ENCODE results near the gene MED12L. TPM values are rescaled to one million over a fixed set of nuclear protein-coding genes. Genes with fewer than 3 reads are reported as not detected.

Gene MED12L
- polyA plus RNA-seq, 1 donor from 2014 or later: 28.5 TPM

DNA sequence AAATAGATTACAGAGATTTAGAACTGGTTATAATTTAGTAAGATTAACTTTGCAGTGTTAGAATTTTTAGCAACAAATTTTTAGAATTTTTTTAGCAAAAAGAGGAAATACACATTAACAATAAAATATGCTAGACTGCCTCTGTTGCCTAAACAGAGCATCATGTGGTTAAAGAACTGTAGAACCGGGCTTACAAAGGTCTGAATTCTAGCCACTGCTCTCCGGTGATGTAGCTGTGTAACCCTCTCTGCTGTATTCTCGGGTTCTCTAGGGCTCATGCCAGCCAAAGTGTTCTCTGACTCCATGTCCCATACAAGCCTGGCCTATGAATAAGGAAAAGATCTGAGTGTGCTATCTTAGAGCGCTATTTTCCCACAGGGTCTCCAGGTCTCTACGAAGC is 302.0 kb downstream of the MED12L start:
- Histone ChIP-seq H3F3A (ENCODE audit: insufficient read depth, low read length, poor library complexity, severe bottlenecking) (no peaks in the 10 kb centered on the region), H3K79me2 (replicated peaks; ENCODE audit: insufficient read depth, low read length) (no peaks in the 10 kb centered on the region), H3K27me3 (ENCODE audit: insufficient read depth, low read depth, low read length) (no peaks in the 10 kb centered on the region), H3K27ac (ENCODE audit: low read length) (no peak overlapping the region), H4K20me1 (ENCODE audit: insufficient read depth) (no peaks in the 10 kb centered on the region), H2AFZ (ENCODE audit: low read depth, low read length) (no peak overlapping the region), H3K9ac (ENCODE audit: low read length) (no peak overlapping the region), H3K9me2 (ENCODE audit: insufficient read depth, low read length) (no peaks in the 10 kb centered on the region), H3K9me3 (ENCODE audit: low read length) (no peaks in the 10 kb centered on the region), H3K4me2 (ENCODE audit: low read length) (no peak overlapping the region), H3K36me3 (ENCODE audit: insufficient read depth, low read length) (peaks cover 16% of the 10 kb centered on the region), H3K4me3 (ENCODE audit: low read length) (no peak overlapping the region)
- TF ChIP-seq EP300 (conservative IDR thresholded peaks at IDR 0.05; ENCODE audit: poor library complexity, severe bottlenecking) (no peak), RAD21 (conservative IDR thresholded peaks at IDR 0.05) (no peak), TAF1 (IDR thresholded peaks at IDR 0.05; ENCODE audit: low read depth) (no peak)

DNA sequence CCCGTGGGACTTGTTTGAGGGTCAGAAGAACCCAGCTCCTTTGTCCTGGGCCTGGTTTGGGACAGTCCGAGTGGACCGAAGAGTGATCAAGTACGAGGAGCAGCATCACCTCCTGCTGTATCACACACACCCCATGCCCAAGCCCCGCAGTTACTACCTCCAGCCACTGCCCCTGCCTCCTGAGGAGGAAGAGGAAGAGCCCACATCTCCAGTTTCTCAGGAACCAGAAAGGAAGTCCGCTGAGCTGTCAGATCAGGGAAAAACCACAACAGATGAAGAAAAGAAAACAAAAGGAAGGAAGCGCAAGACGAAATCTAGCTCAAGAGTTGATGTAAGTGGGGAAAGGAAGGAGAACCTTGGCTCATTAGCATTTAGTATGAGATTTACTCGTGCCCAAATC is 302.4 kb downstream of the MED12L start:
- TF ChIP-seq SMC3 (conservative IDR thresholded peaks at IDR 0.05; ENCODE audit: poor library complexity): no peak
- TF ChIP-seq, protein P1, sequence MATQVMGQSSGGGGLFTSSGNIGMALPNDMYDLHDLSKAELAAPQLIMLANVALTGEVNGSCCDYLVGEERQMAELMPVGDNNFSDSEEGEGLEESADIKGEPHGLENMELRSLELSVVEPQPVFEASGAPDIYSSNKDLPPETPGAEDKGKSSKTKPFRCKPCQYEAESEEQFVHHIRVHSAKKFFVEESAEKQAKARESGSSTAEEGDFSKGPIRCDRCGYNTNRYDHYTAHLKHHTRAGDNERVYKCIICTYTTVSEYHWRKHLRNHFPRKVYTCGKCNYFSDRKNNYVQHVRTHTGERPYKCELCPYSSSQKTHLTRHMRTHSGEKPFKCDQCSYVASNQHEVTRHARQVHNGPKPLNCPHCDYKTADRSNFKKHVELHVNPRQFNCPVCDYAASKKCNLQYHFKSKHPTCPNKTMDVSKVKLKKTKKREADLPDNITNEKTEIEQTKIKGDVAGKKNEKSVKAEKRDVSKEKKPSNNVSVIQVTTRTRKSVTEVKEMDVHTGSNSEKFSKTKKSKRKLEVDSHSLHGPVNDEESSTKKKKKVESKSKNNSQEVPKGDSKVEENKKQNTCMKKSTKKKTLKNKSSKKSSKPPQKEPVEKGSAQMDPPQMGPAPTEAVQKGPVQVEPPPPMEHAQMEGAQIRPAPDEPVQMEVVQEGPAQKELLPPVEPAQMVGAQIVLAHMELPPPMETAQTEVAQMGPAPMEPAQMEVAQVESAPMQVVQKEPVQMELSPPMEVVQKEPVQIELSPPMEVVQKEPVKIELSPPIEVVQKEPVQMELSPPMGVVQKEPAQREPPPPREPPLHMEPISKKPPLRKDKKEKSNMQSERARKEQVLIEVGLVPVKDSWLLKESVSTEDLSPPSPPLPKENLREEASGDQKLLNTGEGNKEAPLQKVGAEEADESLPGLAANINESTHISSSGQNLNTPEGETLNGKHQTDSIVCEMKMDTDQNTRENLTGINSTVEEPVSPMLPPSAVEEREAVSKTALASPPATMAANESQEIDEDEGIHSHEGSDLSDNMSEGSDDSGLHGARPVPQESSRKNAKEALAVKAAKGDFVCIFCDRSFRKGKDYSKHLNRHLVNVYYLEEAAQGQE (IDR thresholded peaks at IDR 0.05; ENCODE audit: borderline replicate concordance): no peak
- TF ChIP-seq MXI1 (conservative IDR thresholded peaks at IDR 0.05; ENCODE audit: poor library complexity, severe bottlenecking): no peak
- TF ChIP-seq RAD21 (conservative IDR thresholded peaks at IDR 0.05): no peak
- no peak for TF ChIP-seq TAF1 (IDR thresholded peaks at IDR 0.05; ENCODE audit: low read depth)
- no peak for TF ChIP-seq EZH2 (IDR thresholded peaks at IDR 0.05; ENCODE audit: borderline replicate concordance, insufficient read depth, low read length, poor library complexity, severe bottlenecking)
- no peak for TF ChIP-seq EP300 (conservative IDR thresholded peaks at IDR 0.05; ENCODE audit: poor library complexity, severe bottlenecking)
- TF ChIP-seq, protein P2, sequence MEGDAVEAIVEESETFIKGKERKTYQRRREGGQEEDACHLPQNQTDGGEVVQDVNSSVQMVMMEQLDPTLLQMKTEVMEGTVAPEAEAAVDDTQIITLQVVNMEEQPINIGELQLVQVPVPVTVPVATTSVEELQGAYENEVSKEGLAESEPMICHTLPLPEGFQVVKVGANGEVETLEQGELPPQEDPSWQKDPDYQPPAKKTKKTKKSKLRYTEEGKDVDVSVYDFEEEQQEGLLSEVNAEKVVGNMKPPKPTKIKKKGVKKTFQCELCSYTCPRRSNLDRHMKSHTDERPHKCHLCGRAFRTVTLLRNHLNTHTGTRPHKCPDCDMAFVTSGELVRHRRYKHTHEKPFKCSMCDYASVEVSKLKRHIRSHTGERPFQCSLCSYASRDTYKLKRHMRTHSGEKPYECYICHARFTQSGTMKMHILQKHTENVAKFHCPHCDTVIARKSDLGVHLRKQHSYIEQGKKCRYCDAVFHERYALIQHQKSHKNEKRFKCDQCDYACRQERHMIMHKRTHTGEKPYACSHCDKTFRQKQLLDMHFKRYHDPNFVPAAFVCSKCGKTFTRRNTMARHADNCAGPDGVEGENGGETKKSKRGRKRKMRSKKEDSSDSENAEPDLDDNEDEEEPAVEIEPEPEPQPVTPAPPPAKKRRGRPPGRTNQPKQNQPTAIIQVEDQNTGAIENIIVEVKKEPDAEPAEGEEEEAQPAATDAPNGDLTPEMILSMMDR (IDR thresholded peaks at IDR 0.05; ENCODE audit: poor library complexity, severe bottlenecking): no peak
- TF ChIP-seq POLR2AphosphoS5 (IDR thresholded peaks at IDR 0.05): no peak
- H3K79me2 ChIP-seq (replicated peaks; ENCODE audit: insufficient read depth, low read length): no peaks in the 10 kb centered on the region
- no peak overlapping the region for H3K4me2 ChIP-seq (ENCODE audit: low read length)
- no peak overlapping the region for H3K4me3 ChIP-seq (ENCODE audit: low read length)
- H4K20me1 ChIP-seq (ENCODE audit: insufficient read depth): no peaks in the 10 kb centered on the region
- H3K9me2 ChIP-seq (ENCODE audit: insufficient read depth, low read length): no peaks in the 10 kb centered on the region
- no peaks in the 10 kb centered on the region for H3K9me3 ChIP-seq (ENCODE audit: low read length)
- no peak overlapping the region for H3K9ac ChIP-seq (ENCODE audit: low read length)
- H3K27me3 ChIP-seq (ENCODE audit: insufficient read depth, low read depth, low read length): no peaks in the 10 kb centered on the region
- H2AFZ ChIP-seq (ENCODE audit: low read depth, low read length): no peak overlapping the region
- no peak overlapping the region for H3K27ac ChIP-seq (ENCODE audit: low read length)
- no peaks in the 10 kb centered on the region for H3F3A ChIP-seq (ENCODE audit: insufficient read depth, low read length, poor library complexity, severe bottlenecking)
- H3K36me3 ChIP-seq (ENCODE audit: insufficient read depth, low read length): peaks cover 16% of the 10 kb centered on the region

DNA sequence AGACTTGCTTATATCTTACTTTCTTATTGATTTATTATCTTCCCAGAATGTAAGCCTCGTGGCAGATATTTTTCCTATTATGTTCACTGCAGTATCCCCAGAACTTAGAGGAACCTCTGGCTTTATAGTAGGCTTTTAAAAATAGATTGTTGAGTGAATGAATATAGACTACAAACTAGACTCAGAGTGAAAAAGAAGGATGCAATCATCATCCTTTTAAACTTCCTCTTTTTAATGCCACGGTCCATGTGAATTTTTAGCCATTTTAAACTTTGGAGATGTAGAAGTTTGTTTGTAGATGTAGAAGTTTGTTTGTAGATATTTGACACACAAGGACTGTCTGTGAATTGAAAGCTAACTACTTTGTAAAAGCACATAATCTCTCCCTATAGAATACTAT is 306.3 kb downstream of the MED12L start:
- Histone ChIP-seq H3K27ac (ENCODE audit: low read length) (no peak overlapping the region), H2AFZ (ENCODE audit: low read depth, low read length) (no peak overlapping the region), H3K9ac (ENCODE audit: low read length) (no peak overlapping the region), H4K20me1 (ENCODE audit: insufficient read depth) (no peaks in the 10 kb centered on the region), H3K79me2 (replicated peaks; ENCODE audit: insufficient read depth, low read length) (no peaks in the 10 kb centered on the region), H3K27me3 (ENCODE audit: insufficient read depth, low read depth, low read length) (no peaks in the 10 kb centered on the region), H3K9me2 (ENCODE audit: insufficient read depth, low read length) (no peaks in the 10 kb centered on the region), H3K9me3 (ENCODE audit: low read length) (no peaks in the 10 kb centered on the region), H3F3A (ENCODE audit: insufficient read depth, low read length, poor library complexity, severe bottlenecking) (no peaks in the 10 kb centered on the region), H3K4me3 (ENCODE audit: low read length) (no peak overlapping the region), H3K4me2 (ENCODE audit: low read length) (no peak overlapping the region), H3K36me3 (ENCODE audit: insufficient read depth, low read length) (peaks cover 11% of the 10 kb centered on the region)
- TF ChIP-seq SMC3 (conservative IDR thresholded peaks at IDR 0.05; ENCODE audit: poor library complexity) (no peak), MXI1 (conservative IDR thresholded peaks at IDR 0.05; ENCODE audit: poor library complexity, severe bottlenecking) (no peak), POLR2AphosphoS5 (IDR thresholded peaks at IDR 0.05) (no peak), EZH2 (IDR thresholded peaks at IDR 0.05; ENCODE audit: borderline replicate concordance, insufficient read depth, low read length, poor library complexity, severe bottlenecking) (no peak), RAD21 (conservative IDR thresholded peaks at IDR 0.05) (no peak), TAF1 (IDR thresholded peaks at IDR 0.05; ENCODE audit: low read depth) (no peak), EP300 (conservative IDR thresholded peaks at IDR 0.05; ENCODE audit: poor library complexity, severe bottlenecking) (no peak)
- TF ChIP-seq, protein P1 (IDR thresholded peaks at IDR 0.05; ENCODE audit: borderline replicate concordance): no peak
- TF ChIP-seq, protein P2 (IDR thresholded peaks at IDR 0.05; ENCODE audit: poor library complexity, severe bottlenecking): no peak
